ENCODE measurements around the gene CHST14. TPM values are rescaled to one million over a fixed set of nuclear protein-coding genes. Genes with fewer than 3 reads are reported as not detected.

Gene CHST14
- total RNA-seq, 2 experiments from 2014 or later, result 4.3 to 5.1 TPM

- DNase-seq (no peak), ATAC-seq (no peak)
- ChIA-PET CTCF (interaction anchor here (0.8 to 1.6 kb wide), 4 partner anchors 8 to 413 kb away, joined by 3 read pairs; partner anchors contain the start of gene CHST14), POLR2A (interaction anchor here (0.7 to 6.8 kb wide), 3 partner anchors 7 to 48 kb away, joined by 3 to 55 read pairs (median 3); no protein-coding TSS in a partner anchor)
- Mint-ChIP-seq H3K4me3 (no peak overlapping the region), H3K4me1 (ENCODE audit: low read depth) (peaks cover 50% of the 10 kb centered on the region), H3K27ac (peak overlapping the region; percentile 40), H3K27me3 (no peaks in the 10 kb centered on the region), H3K9me3 (no peaks in the 10 kb centered on the region), H3K36me3 (ENCODE audit: low read depth) (peaks cover 2% of the 10 kb centered on the region)
- intact Hi-C loops (cut with micrococcal nuclease), result no loop called here
- no peak for TF ChIP-seq CTCF (IDR thresholded peaks at IDR 0.05)
Measured at GRCh38 chr15:40445421-40445922, 25.3 kb upstream of the CHST14 start.

- CTCF ChIA-PET, result no interaction called here
- H3K9me3 Mint-ChIP-seq, result no peaks in the 10 kb centered on the region
- H3K36me3 Mint-ChIP-seq (ENCODE audit: low read depth), result peaks cover 2% of the 10 kb centered on the region
- intact Hi-C loops (cut with micrococcal nuclease), result no loop called here
- ATAC-seq, result no peak
- POLR2A ChIA-PET, result no interaction called here
- DNase-seq, result no peak
- no peaks in the 10 kb centered on the region for H3K27me3 Mint-ChIP-seq
- no peak overlapping the region for H3K27ac Mint-ChIP-seq
- TF ChIP-seq CTCF (IDR thresholded peaks at IDR 0.05), result no peak
- H3K4me3 Mint-ChIP-seq, result no peak overlapping the region
- peaks cover 54% of the 10 kb centered on the region for H3K4me1 Mint-ChIP-seq (ENCODE audit: low read depth)
Measured at GRCh38 chr15:40446144-40446543, 24.6 kb upstream of the CHST14 start.

GRCh38 chr15:40448354-40448753, 22.4 kb upstream of the CHST14 start:
- no peaks in the 10 kb centered on the region for H3K9me3 Mint-ChIP-seq
- peaks cover 65% of the 10 kb centered on the region for H3K4me1 Mint-ChIP-seq (ENCODE audit: low read depth)
- peaks cover 2% of the 10 kb centered on the region for H3K36me3 Mint-ChIP-seq (ENCODE audit: low read depth)
- intact Hi-C loops (cut with micrococcal nuclease), result no loop called here
- DNase-seq, result no peak
- CTCF ChIA-PET, result interaction anchor here (1.3 kb wide), 1 partner anchor 35 kb away, joined by 3 read pairs; no protein-coding TSS in a partner anchor
- H3K27me3 Mint-ChIP-seq, result no peaks in the 10 kb centered on the region
- no peak for ATAC-seq
- TF ChIP-seq CTCF (IDR thresholded peaks at IDR 0.05), result no peak
- no peak overlapping the region for H3K27ac Mint-ChIP-seq
- POLR2A ChIA-PET, result interaction anchor here (0.6 kb wide), 1 partner anchor 1930 kb away, joined by 3 read pairs; no protein-coding TSS in a partner anchor
- no peak overlapping the region for H3K4me3 Mint-ChIP-seq

- ATAC-seq, result no peak
- DNase-seq, result no peak
- POLR2A ChIA-PET, result interaction anchor here (0.7 to 6.7 kb wide), 3 partner anchors 7 to 16 kb away, joined by 3 to 55 read pairs (median 3); partner anchors contain the start of gene BAHD1
- no peak overlapping the region for H3K4me3 Mint-ChIP-seq
- H3K36me3 Mint-ChIP-seq (ENCODE audit: low read depth), result peaks cover 2% of the 10 kb centered on the region
- intact Hi-C loops (cut with micrococcal nuclease), result no loop called here
- H3K4me1 Mint-ChIP-seq (ENCODE audit: low read depth), result peaks cover 65% of the 10 kb centered on the region
- CTCF ChIA-PET, result interaction anchor here (1.3 to 1.6 kb wide), 3 partner anchors 30 to 53 kb away, joined by 3 to 4 read pairs (median 3); no protein-coding TSS in a partner anchor
- H3K9me3 Mint-ChIP-seq, result no peaks in the 10 kb centered on the region
- H3K27ac Mint-ChIP-seq, result no peak overlapping the region
- TF ChIP-seq CTCF (IDR thresholded peaks at IDR 0.05), result no peak
- H3K27me3 Mint-ChIP-seq, result no peaks in the 10 kb centered on the region
Measured at GRCh38 chr15:40449275-40449674, 21.5 kb upstream of the CHST14 start.

- ChIA-PET POLR2A (interaction anchor here (0.7 to 6.7 kb wide), 4 partner anchors 8 to 143 kb away, joined by 3 to 55 read pairs (median 3); partner anchors contain the start of gene BAHD1), CTCF (interaction anchor here (1.1 to 3.7 kb wide), 6 partner anchors 8 to 113 kb away, joined by 3 to 23 read pairs (median 4); partner anchors contain the start of gene BAHD1)
- intact Hi-C loops (cut with micrococcal nuclease), result loop anchor here (5.0 kb wide), 1 partner anchor 42 kb away; no protein-coding TSS in a partner anchor
- DNase-seq (no peak), ATAC-seq (no peak)
- no peaks in the 10 kb centered on the region for H3K9me3 Mint-ChIP-seq
- no peak for TF ChIP-seq CTCF (IDR thresholded peaks at IDR 0.05)
- H3K27ac Mint-ChIP-seq, result peak overlapping the region; percentile 16
- no peak overlapping the region for H3K4me3 Mint-ChIP-seq
- peaks cover 2% of the 10 kb centered on the region for H3K36me3 Mint-ChIP-seq (ENCODE audit: low read depth)
- H3K4me1 Mint-ChIP-seq (ENCODE audit: low read depth), result peaks cover 65% of the 10 kb centered on the region
- no peaks in the 10 kb centered on the region for H3K27me3 Mint-ChIP-seq
Measured at GRCh38 chr15:40450047-40450446, 20.7 kb upstream of the CHST14 start.

Data from activated CD8-positive, alpha-beta T cell treated with anti-CD3 and anti-CD28 coated beads for 36 hours (primary cell).